ENCODE results near the gene NAA50. TPM values are rescaled to one million over a fixed set of nuclear protein-coding genes. Genes with fewer than 3 reads are reported as not detected.

Gene NAA50
- total and polyA plus RNA-seq, 2 of the 13 experiments (the other 11 are each of a cell fraction or from before 2014, with no cell fraction given), result 30.2 to 233 TPM

GRCh38 chr3:113736548-113737089 lies 9.4 kb downstream of the NAA50 start (continued):
- 0 out of 2 replicates have a peak, but pooled peaks have one; percentile 36 for TF ChIP-seq ARID5B (CRISPR knock-in tag; IDR thresholded peaks at IDR 0.05)
- TF ChIP-seq NFE2L1 (CRISPR knock-in tag; IDR thresholded peaks at IDR 0.05; ENCODE audit: borderline replicate concordance), result no peak
- peak; percentile 73; the same call in 1 of the 2 replicates for TF ChIP-seq SMC3 (IDR thresholded peaks at IDR 0.05; ENCODE audit: low read length)
- 0 out of 2 replicates have a peak, but pooled peaks have one; percentile 23 for TF ChIP-seq KMT2B (CRISPR knock-in tag; IDR thresholded peaks at IDR 0.05)
- TF ChIP-seq KAT8 (CRISPR knock-in tag; IDR thresholded peaks at IDR 0.05), result 0 out of 2 replicates have a peak, but pooled peaks have one; percentile 19
- peak; percentile 61 for TF ChIP-seq CTCF (CRISPR knock-in tag; IDR thresholded peaks at IDR 0.05)
- no peak for TF ChIP-seq ZBTB26 (CRISPR knock-in tag; IDR thresholded peaks at IDR 0.05; ENCODE audit: borderline replicate concordance)
- no peak for TF ChIP-seq SOX6 (IDR thresholded peaks at IDR 0.05)
- peak; percentile 12; the same call in 1 of the 2 replicates for TF ChIP-seq SOX6 (CRISPR knock-in tag; IDR thresholded peaks at IDR 0.05)
- no peak for TF ChIP-seq ZBTB42 (CRISPR knock-in tag; IDR thresholded peaks at IDR 0.05)
- 0 out of 2 replicates have a peak, but pooled peaks have one; percentile 39 for TF ChIP-seq ARID3A (IDR thresholded peaks at IDR 0.05; ENCODE audit: low read depth, low read length)
- no peak for TF ChIP-seq IKZF4 (CRISPR knock-in tag; IDR thresholded peaks at IDR 0.05; ENCODE audit: borderline replicate concordance, low read depth, not compliant biosample characterization)
- 0 out of 2 replicates have a peak, but pooled peaks have one; percentile 25 for TF ChIP-seq ZBTB25 (CRISPR knock-in tag; IDR thresholded peaks at IDR 0.05)
- TF ChIP-seq HNF4A (CRISPR knock-in tag; IDR thresholded peaks at IDR 0.05), result peak; percentile 62; the same call in 1 of the 2 replicates
- TF ChIP-seq NR2C2 (CRISPR knock-in tag; IDR thresholded peaks at IDR 0.05; ENCODE audit: borderline replicate concordance), result peak; percentile 31; the same call in 1 of the 2 replicates
- TF ChIP-seq ZNF121 (CRISPR knock-in tag; IDR thresholded peaks at IDR 0.05), result 0 out of 2 replicates have a peak, but pooled peaks have one; percentile 35

Measured in HepG2 (cell line).